ENCODE measurements around the gene KRTAP6-2.

GRCh38 chr21:30646904-30647414 lies 48.3 kb upstream of the KRTAP6-2 start:
- TF ChIP-seq CTCF (IDR thresholded peaks at IDR 0.05): no peak
- TF ChIP-seq POLR2A (IDR thresholded peaks at IDR 0.05): no peak
- TF ChIP-seq POLR2AphosphoS5 (IDR thresholded peaks at IDR 0.05; ENCODE audit: insufficient read depth in 1 of 2, low read depth in 1 of 2): no peak

Measured in vagina (tissue), 2 donors.